Activated CD8-positive, alpha-beta memory T cell treated with anti-CD3 and anti-CD28 coated beads for 36 hours (primary cell): ENCODE data around the gene NETO2. TPM values are rescaled to one million over a fixed set of nuclear protein-coding genes. Genes with fewer than 3 reads are reported as not detected.

ENCODE experiments used
- CTCF ChIA-PET: fragments of 350-600 bp; sonication (Branson Sonifier 250); formaldehyde crosslinking; loops from one replicate; lab custom pipeline; 2021; ENCODE audit warnings: antibody characterized with exemption; lab: Charles Lee
- POLR2A ChIA-PET: fragments of 350-600 bp; sonication (Branson Sonifier 250); formaldehyde crosslinking; loops from one replicate; lab custom pipeline; 2021; ENCODE audit warnings: antibody characterized with exemption; lab: Charles Lee
- total RNA-seq, 2 experiments: library from RNA; stranded (reverse); gene quantifications; one replicate each; pipeline ENCODE4 v1.2.3, GENCODE V29; 2021

NETO2 gene
- total RNA-seq, 2 experiments from 2014 or later: 19.0 to 20.6 TPM

DNA sequence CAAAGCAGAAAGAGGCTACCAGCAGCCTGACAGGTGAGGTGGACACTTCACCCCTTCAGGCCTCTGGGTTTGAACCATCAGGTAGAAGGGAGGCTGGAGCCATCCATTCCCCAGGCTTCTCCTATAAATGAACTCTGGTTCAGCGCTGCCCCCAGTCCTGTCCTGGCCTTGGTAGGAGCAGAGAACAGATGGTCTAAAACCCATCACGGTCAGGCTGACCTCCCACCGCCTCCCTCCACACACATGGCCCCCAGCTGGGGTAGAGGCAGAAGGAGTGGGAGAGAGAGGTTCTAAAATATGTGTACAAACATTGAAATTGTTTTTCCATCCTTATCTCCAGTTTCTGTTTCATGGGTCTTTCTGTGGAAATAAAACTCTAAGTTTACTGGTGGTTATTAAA lies 110.6 kb downstream of the NETO2 start:
- POLR2A ChIA-PET: no interaction called here
- CTCF ChIA-PET: no interaction called here

GRCh38 chr16:47029724-47030123 lies 114.0 kb downstream of the NETO2 start:
- CTCF ChIA-PET: no interaction called here
- POLR2A ChIA-PET: no interaction called here

DNA sequence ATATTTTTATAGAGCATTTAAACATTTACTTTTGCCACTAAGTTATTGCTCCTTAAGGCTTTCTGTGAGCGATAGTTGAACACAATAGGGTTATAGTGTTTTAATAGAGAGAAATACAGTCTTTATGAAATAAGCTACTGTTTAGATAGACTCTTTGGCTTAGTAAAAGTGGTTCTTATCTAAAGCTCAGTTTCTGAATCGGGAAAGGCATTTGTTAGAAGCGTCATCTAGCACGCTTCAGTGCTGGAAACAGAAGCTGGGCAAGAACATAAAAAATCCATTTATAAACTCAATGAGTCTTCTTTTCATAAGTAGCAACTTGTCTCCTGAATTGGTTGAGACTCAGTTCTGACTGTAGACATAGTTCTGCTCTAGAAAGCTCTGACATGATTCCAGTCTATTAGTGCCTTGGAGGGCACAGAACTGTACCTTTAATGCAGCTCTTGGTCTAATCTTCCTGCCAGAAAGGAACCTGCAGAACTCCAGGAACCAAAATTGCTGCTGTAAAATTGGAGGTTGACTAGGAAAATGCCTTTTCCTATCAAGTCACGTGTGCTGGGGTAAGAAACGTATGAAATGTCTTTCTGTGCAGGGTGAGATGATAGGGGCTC lies 114.9 kb downstream of the NETO2 start:
- POLR2A ChIA-PET: no interaction called here
- CTCF ChIA-PET: interaction anchor here (1.4 kb wide), 1 partner anchor 55 kb away, joined by 3 read pairs; no protein-coding TSS in a partner anchor

Other genes starting within 250 kb of the NETO2 start
- gene DNAJA2, start 170.3 kb downstream of the NETO2 start, total RNA-seq: 10 to 100 TPM; 84.7 to 88.1 TPM